Lung (tissue), 12 donors: ENCODE measurements around the gene PLD4. TPM values are rescaled to one million over a fixed set of nuclear protein-coding genes. Genes with fewer than 3 reads are reported as not detected.

Experiments
- ATAC-seq: fragments of 200-7000 bp; cut with Tn5 transposase; one replicate; pipeline ENCODE4 v1.9.1; 2020; ENCODE audit warnings: moderate number of reproducible peaks; ENCODE audit not compliant: insufficient read depth, low FRiP score
- DNase-seq, 3 donors: peaks; one replicate each; pipeline ENCODE4 v3.0.0-alpha.2; 2013 to 2017
- H3K27ac ChIP-seq, 2 donors: one replicate each; pipeline ENCODE4 v1.5.1; 2013; ENCODE audit warnings: mild to moderate bottlenecking in 2 of 2, moderate library complexity in 2 of 2, control low read depth in 1 of 2, inconsistent platforms in 1 of 2, low read depth in 1 of 2, low read length in 1 of 2
- H3K27me3 ChIP-seq, 3 donors: one replicate each; pipeline ENCODE4 v1.5.1; 2013; ENCODE audit warnings: low read length in 2 of 3; ENCODE audit not compliant: control insufficient read depth in 3 of 3, insufficient read depth in 3 of 3
- H3K36me3 ChIP-seq, 4 donors: one replicate each; pipeline ENCODE4 v1.5.1; 2013; ENCODE audit warnings: low read length in 4 of 4, mild to moderate bottlenecking in 1 of 4, moderate library complexity in 1 of 4; ENCODE audit not compliant: control insufficient read depth in 4 of 4, insufficient read depth in 4 of 4
- H3K4me1 ChIP-seq, 5 donors: one replicate each; pipeline ENCODE4 v1.5.1; 2013; ENCODE audit warnings: low read length in 5 of 5, mild to moderate bottlenecking in 2 of 5, moderate library complexity in 1 of 5; ENCODE audit not compliant: control insufficient read depth in 5 of 5, insufficient read depth in 5 of 5
- H3K4me3 ChIP-seq: one replicate; pipeline ENCODE4 v1.5.1; 2013; ENCODE audit warnings: mild to moderate bottlenecking, control low read depth, moderate library complexity
- H3K9ac ChIP-seq, 2 donors: one replicate each; pipeline ENCODE4 v1.5.1; 2013; ENCODE audit warnings: low read length in 2 of 2, control low read depth in 1 of 2; ENCODE audit not compliant: insufficient read depth in 1 of 2
- H3K9me3 ChIP-seq, 4 donors: one replicate each; pipeline ENCODE4 v1.5.1; 2013; ENCODE audit warnings: low read length in 3 of 4, mild to moderate bottlenecking in 1 of 4, moderate library complexity in 1 of 4; ENCODE audit not compliant: control insufficient read depth in 4 of 4, insufficient read depth in 3 of 4
- CTCF ChIP-seq: IDR thresholded peaks from 2 replicates; pipeline ENCODE4 v1.5.1; 2012; ENCODE audit warnings: mild to moderate bottlenecking; ENCODE audit errors: control extremely low read depth, extremely low read depth
- WGBS, 2 donors: extraction: QIAGEN DNeasy Blood & Tissue Kit; methylation state at CpG; one replicate each; pipeline ENCODE4 v1.1.7; 2013; 5-methylcytosine and 5-hydroxymethylcytosine counted together
- polyA plus RNA-seq, 2 donors: library from polyadenylated mRNA; stranded (reverse); fragments of 200-250 nt; gene quantifications; one replicate each; pipeline ENCODE4 v1.2.1, GENCODE V29; 2013
- total RNA-seq, 2 donors: library from RNA; depleted of rRNA in 1 of 2; stranded (reverse); fragments of >200 nt in 1 of 2; gene quantifications; one replicate each; pipeline ENCODE4 v1.2.1, GENCODE V29; 2014 to 2021
- donor health status: control.
- donor health status: control.
- donor health status: Bipolar disorder and iron deficiency.
- donor health status: healthy.
- donor health status: DM: yes; HTN: yes; CAD: no.

The PLD4 gene
- total and polyA plus RNA-seq, 4 donors = 0.71 to 6.3 (median 0.88) TPM

- DNase-seq (no peak), ATAC-seq (no peak)
- H3K9ac ChIP-seq = no peak overlapping the region
- H3K27ac ChIP-seq = no peak overlapping the region
- H3K9me3 ChIP-seq = no peaks in the 10 kb centered on the region
- H3K4me3 ChIP-seq = no peak overlapping the region
- no peak for TF ChIP-seq CTCF
- H3K27me3 ChIP-seq = no peaks in the 10 kb centered on the region
- peaks cover 0 to 14% (median 0%) of the 10 kb centered on the region in 4 donors for H3K36me3 ChIP-seq
- peaks cover 0 to 8% (median 5%) of the 10 kb centered on the region in 5 donors for H3K4me1 ChIP-seq
- WGBS, 2 donors = 77 to 97% methylated on average over 9 to 13 of the region's 13 CpGs
Measured at GRCh38 chr14:104891664-104892530, 32.8 kb upstream of the PLD4 start.

DNA sequence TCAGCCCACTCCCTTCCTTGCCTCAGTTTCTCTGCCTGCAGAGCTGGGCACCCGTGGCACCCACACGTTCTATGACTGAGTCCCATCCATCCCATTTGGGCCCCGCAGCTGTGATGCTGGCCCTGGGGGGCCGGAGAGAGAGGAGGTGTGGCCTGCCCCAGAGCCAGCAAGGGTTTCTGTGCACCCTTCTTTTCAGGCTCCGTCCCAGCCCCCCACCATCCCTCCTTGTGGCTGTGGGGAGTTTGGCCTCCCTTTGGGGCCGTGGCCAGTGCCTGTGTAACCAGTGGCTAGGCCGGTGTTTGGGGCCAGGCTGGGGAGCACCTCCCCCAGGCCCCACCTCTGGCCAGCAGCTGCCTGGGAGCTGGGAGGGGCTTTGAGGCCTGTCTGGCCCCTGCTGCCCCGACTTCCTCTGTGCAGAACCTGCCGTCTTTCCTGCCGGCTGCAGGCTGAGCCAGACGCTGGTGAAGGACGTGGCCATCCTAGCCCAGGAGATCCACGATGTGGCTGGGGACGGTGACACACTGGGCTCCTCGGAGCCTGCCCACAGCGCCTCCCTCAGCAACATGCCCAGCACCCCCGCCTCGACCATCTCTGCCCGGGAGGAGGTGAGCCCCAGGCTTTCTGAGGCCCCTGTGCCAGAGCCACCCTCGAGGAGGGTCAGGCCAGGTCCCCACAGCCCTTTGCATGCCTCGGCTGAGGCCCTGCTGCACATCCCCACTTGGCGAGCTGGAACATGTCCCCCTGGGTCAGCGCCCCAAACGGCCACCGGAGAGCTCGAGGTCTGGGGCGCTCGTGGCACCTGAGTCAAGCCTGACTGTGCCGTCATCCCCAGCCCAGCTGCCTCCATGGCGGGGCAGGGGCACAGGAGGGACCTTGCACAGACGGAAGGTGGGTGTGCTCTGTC, 31.9 kb upstream of the PLD4 start:
- Histone ChIP-seq H3K9me3 (no peaks in the 10 kb centered on the region), H3K4me3 (no peak overlapping the region), H3K27me3 (no peaks in the 10 kb centered on the region), H3K27ac (no peak overlapping the region), H3K9ac (no peak overlapping the region), H3K36me3 (peaks cover 0 to 5% (median 0%) of the 10 kb centered on the region in 4 donors), H3K4me1 (peaks cover 0 to 8% (median 5%) of the 10 kb centered on the region in 5 donors)
- ATAC-seq = no peak
- TF ChIP-seq CTCF = no peak
- no peak for DNase-seq
- WGBS, 2 donors = 73 to 78% methylated on average over 29 to 31 of the region's 31 CpGs

GRCh38 chr14:104893435-104894207, 31.1 kb upstream of the PLD4 start:
- no peaks in the 10 kb centered on the region for H3K27me3 ChIP-seq
- DNase-seq (no peak), ATAC-seq (no peak)
- H3K27ac ChIP-seq = no peak overlapping the region
- no peak for TF ChIP-seq CTCF
- no peak overlapping the region for H3K4me3 ChIP-seq
- no peak overlapping the region for H3K9ac ChIP-seq
- no peaks in the 10 kb centered on the region for H3K9me3 ChIP-seq
- peaks cover 0 to 8% (median 5%) of the 10 kb centered on the region in 5 donors for H3K4me1 ChIP-seq
- 89% methylated on average over 37 to 39 of the region's 39 CpGs for WGBS, 2 donors
- peaks cover 0 to 2% (median 0%) of the 10 kb centered on the region in 4 donors for H3K36me3 ChIP-seq
